PC-9 (cell line): Measurements from ENCODE around the gene CHRNE.

ENCODE experiments used
- CTCF ChIP-seq: fragments of 200-600 bp; sonication (generic); conservative IDR thresholded peaks from 2 replicates; pipeline ENCODE4 v1.6.1; 2017; ENCODE audit warnings: mixed run types, antibody characterized with exemption, mild to moderate bottlenecking, moderate library complexity
- EZH2 ChIP-seq: fragments of 200-600 bp; sonication (generic); IDR thresholded peaks from 2 replicates; pipeline ENCODE4 v1.8.0; 2017; ENCODE audit warnings: antibody characterized with exemption, low read depth

- TF ChIP-seq CTCF (no peak), EZH2 (no peak)
Observed at GRCh38 chr17:4939546-4939795, 36.6 kb upstream of the CHRNE start.
